ENCODE data around the gene CD1B.
"Not testable (repeated sequence)": the region's sequence is repeated elsewhere in the genome, so short reads cannot be mapped to it uniquely, and the experiment has no call there.

Gene CD1B

DNA sequence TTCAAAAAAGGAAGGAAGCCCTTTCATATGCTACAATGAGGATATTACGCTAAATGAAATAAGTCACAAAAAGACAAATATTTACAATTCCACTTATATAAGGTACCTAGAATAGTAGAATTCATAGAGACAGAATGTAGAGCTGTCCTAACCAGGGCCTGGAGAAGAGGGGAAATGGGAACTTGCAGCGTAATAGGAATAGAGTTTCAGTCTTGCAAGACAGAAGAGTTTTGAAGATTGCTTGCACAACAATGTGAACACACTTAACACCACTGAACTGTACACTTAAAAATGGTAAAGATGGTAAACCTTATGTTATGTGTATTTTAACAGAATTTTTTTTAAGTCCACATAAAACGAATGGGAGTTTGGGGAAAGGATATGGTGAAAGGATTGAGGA is 2.9 kb downstream of the CD1B start:
- DNase-seq (ENCODE audit: low read depth in 2 of 2), result no peak

DNA sequence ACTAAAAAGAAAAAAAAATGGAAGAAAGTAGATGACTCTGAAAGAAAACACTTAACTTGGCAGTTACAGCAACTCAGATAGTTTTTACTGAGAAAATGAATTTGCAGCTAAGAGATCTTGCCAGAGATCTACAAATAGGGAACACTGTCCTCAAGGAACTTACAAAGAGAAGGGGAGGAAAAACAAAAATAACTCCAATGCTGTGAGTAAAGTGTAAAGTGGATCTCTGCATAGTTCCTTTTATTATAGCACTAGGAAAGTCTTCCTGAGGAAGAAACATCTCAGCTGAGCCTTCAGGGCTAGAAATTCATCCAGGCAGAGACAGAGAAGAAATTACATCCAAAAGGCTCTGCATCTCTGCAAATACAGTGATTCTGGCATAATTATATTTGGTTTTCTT is 3.9 kb downstream of the CD1B start:
- DNase-seq (ENCODE audit: low read depth in 2 of 2), result no peak

DNA sequence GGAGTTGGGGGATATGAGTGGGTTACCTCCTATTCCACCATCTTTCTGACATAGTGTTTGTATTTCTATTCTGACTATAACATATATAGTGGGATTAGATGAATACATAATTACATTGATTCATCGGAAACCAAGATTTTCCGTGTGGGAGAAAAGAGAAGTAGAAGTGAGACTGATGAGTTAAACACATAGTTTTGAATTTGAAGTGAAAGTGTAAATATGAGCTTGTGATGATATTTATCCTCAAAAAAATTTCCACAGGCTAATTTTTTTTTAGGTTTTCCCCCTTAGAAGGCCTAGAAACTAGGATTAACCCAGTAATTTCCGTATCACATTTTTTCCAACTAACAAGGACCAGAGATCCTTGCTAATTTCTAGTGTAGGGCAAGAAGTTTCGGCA is 6.9 kb downstream of the CD1B start:
- no peak for DNase-seq (ENCODE audit: low read depth in 2 of 2)

DNA sequence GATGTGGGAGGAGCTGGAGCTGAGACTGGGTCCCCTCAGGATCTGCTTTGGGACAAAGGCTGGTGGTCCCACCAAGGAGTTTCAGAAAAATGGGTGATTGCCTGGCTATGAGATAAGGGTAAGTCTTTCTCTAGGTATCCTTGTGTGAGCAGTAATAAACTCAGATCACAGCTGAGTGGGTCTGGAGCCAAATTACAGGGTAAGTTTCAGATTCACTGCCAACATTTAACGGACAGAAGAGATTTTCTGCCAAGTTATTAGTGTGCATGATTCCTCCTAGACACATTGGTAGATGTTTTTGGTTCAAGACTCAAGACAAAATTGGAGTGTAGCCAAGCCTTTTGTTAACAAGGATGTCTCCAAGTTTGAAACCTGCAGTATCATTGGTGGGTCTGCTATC is 7.5 kb downstream of the CD1B start:
- no peak for DNase-seq (ENCODE audit: low read depth in 2 of 2)

DNA sequence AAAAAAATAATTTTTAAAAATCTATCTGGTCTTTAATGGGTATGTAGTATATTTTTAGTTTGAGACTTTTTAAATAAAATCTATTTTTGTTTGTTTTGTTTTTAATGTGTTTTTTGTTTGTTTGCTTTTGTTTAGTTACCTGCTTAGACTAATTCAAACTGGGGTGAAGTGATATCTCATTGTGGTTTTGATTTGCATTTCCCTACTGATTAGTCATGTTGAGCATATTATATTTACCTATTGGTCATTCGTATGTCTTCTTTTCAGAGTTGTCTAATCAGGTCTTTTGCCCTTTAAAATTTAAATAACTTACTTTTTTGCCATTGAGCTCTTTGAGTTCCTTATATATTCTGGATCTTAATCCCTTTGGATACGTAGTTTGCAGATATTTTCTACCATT is 20.3 kb downstream of the CD1B start:
- no peak for DNase-seq (ENCODE audit: low read depth in 2 of 2)

DNA sequence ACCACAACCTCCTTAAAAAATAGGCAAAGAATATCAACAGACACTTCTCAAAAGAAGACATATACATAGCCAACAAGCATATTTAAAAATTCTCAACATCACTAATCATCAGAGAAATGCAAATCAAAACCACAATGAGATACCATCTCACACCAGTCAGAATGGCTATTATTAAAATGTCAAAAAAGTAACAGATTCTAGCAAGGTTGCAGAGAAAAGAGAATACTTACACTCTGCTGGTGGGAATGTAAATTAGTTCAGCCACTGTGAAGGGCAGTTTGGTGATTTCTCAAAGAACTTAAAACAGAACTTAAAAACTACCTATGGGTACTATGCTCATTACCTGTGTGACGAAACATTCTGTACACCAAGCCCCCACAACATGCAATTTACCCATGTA is 20.7 kb downstream of the CD1B start:
- DNase-seq (ENCODE audit: low read depth in 2 of 2), result no peak

DNA sequence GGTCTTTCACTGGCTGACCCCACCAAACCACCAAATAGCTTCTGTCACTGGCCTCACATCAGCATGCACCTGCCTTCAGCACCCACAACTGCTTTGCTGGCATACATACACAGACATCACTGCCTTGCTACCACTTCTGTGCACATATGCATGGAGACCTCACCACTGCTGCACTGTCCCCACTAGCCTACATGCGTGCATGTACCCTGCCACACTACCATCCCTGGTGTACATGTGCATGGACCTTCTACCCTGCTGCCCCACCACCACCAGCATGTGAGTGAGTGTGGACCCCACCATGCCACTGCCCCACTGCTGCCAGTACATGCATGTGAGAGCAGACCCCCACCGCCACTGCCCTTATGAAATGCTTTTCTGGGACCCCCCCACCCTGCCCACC is 35.5 kb downstream of the CD1B start:
- no peak for DNase-seq (ENCODE audit: low read depth in 2 of 2)

DNA sequence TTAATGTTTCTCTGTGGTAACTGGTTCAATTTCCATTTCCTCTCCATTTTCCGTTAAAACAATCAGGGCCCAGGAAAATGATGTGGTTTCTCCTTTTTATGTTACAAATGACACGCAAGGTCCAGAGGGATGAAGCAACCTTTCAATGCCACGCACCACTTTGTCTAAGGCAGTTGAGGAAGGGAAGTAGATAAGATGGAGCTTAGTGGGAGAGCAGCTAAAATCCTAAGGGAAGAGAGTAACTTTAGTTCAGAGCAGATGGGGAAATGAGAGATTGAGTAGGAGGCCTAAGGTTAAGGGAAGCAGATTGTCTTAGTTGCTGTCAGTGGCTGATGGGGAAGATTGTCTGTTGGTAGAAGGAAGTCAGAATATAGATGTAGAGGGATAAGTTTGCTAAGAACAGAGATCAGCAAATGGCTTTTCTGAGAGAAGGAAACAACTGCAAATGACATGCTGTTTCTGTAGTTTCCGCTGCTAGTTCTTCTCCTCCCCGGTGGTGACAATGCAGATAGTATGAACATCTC is 40.9 kb downstream of the CD1B start:
- no peak for DNase-seq (ENCODE audit: low read depth in 2 of 2)

DNA sequence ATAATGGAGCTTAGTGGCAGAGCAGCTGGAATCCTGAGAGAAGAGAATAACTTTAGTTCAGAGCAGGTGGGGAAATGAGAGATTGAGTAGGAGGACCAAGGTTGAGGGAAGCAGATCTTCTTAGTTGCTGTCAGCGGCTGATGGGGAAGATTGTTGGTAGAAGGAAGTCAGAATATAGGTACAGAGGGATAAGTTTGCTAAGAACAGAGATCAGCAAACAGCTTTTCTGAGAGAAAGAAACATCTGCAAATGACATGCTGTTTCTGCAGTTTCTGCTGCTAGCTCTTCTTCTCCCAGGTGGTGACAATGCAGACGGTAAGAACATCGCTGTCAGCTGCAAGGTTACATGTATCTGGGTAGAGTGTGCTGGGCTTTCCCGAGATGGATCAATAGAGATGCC is 41.5 kb downstream of the CD1B start, which contains the start of gene CD1C:
CD1C (plus strand) TSS at position 113 of the 400 bp plus-strand sequence; CDS start at position 255, 142 bp downstream.
- no peak for DNase-seq (ENCODE audit: low read depth in 2 of 2)

DNA sequence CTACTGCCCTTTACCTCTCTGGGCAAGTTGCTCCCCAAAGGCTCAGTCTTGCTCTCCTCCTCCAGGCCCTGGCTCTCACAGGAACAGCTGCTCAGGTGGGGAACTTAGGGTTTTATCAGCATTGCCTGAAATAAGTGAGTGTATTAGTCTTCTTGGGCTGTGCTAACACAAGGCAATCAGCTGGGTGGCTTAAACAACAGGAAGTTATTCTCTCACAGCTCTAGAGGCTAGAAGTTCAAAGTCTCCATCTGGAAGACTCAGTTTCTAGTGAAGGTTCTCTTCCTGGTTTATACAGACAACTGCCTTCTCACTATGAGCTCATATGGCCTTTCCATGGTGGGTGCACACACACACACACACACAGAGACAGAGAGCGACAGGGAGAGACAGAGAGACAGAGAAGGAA is 44.4 kb downstream of the CD1B start:
- DNase-seq (ENCODE audit: low read depth in 2 of 2), result no peak

DNA sequence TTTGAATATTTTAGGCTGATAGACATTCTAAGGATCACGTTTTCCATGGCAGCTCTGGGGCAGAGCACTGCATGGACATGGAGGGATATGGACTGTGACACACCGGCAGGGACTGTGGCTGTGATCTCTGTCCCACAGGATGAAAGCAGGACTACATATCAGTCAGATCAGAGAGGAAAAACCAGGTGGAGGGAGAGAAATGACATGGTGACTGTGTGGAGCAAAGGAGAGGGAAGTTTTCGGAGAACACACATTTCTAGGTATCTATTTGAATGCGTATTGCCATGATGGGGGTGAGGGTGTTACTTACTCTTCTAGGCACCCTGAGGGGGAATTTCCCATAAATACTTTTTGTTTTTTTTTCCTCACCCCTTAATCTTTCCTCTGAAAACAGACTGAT is 44.8 kb downstream of the CD1B start:
- no peak for DNase-seq (ENCODE audit: low read depth in 2 of 2)

DNA sequence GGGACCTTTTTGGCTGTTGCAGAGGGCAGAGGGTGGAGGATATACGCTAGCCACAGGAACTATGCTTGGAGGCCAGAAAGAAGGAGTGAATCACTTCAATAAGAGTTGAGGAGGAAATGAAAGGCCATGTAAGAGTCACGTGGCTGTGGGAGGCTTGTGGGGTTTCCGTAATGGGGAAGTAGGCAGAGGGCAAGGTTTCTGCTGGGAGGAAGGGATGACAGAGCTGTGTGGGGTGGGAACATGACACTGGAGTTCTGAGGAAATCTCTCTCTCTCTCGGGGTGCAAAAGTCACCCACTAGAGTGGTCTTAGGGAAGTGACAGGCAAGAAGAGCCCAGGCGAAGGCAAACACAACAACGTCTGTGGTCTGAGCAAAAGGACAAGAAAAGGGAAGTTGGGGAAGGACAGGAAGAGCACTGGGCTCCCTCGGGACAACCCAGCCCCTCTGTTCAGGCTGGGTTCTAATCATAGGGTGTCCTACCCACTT is 45.5 kb downstream of the CD1B start:
- no peak for DNase-seq (ENCODE audit: low read depth in 2 of 2)

DNA sequence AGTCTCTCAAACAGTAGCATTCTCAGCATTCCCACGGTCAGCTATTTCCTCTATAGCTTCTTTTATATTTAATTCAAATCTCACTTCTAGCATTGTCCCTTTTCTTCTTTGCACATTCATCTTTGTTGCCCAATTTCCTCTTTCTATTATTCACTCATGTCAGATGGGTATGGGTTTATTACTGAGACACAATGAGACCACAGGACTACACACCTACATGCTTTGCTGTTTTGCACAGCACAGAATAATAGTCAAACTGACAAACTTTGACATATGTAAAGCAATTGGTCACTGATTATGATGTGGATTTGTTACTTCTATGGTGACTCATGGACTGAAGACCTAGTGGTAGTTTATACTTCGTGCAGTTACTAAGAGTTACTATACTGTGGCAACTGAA is 47.4 kb downstream of the CD1B start:
- no peak for DNase-seq (ENCODE audit: low read depth in 2 of 2)

DNA sequence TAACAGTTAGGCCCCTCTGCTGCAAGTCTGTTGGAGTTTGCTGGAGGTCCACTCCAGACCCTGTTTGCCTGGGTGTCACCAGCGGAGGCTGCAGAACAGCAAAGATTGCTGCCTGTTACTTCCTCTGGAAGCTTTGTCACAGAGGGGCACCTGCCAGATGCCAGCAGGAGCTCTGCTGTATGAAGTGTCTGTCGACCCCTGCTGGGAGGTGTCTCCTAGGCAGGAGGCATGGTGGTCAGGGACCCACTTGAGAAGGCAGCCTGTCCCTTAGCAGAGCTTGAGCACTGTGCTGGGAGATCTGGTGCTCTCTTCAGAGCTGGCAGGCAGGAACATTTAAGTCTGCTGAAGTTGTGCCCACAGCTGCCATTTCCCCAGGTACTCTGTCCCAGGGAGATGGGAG is 48.9 kb downstream of the CD1B start:
- DNase-seq (ENCODE audit: low read depth in 2 of 2), result not testable (repeated sequence)

Data from stimulated activated CD8-positive, alpha-beta memory T cell treated with anti-CD3 and anti-CD28 coated beads, Interleukin-2, amount 100 ng/mL, for 1 hour (primary cell).